Mucosa of descending colon (tissue), 3 donors: ENCODE data around the gene ZSWIM4. TPM values are rescaled to one million over a fixed set of nuclear protein-coding genes. Genes with fewer than 3 reads are reported as not detected.
"Not testable (repeated sequence)": the region's sequence is repeated elsewhere in the genome, so short reads cannot be mapped to it uniquely, and the experiment has no call there.

ENCODE experiments used
- ATAC-seq: fragments of 200-7000 bp; cut with Tn5 transposase; one replicate; pipeline ENCODE4 v1.9.1; 2020; ENCODE audit warnings: mild to moderate bottlenecking, moderate library complexity
- DNase-seq, 3 donors: peaks; one replicate each; pipeline ENCODE4 v3.0.0-alpha.2; 2020
- H3K36me3 ChIP-seq: fragments of 200-600 bp; one replicate; pipeline ENCODE4 v1.8.0; 2021; ENCODE audit warnings: low read depth, mild to moderate bottlenecking
- H3K4me1 ChIP-seq: fragments of 200-600 bp; one replicate; pipeline ENCODE4 v1.8.0; 2021; ENCODE audit warnings: low read depth, mild to moderate bottlenecking
- H3K4me3 ChIP-seq: fragments of 200-600 bp; one replicate; pipeline ENCODE4 v1.8.0; 2021; ENCODE audit warnings: mild to moderate bottlenecking
- H3K9me3 ChIP-seq: fragments of 200-600 bp; one replicate; pipeline ENCODE4 v1.8.0; 2021; ENCODE audit warnings: mild to moderate bottlenecking
- CTCF ChIP-seq: fragments of 200-600 bp; IDR thresholded peaks from one replicate; pipeline ENCODE4 v1.8.0; 2022; ENCODE audit warnings: antibody characterized with exemption, mild to moderate bottlenecking
- intact Hi-C, 2 donors: fragments of 100-400 bp; cut with DNase I in 1 of 2; cut with micrococcal nuclease in 1 of 2; formaldehyde crosslinking; loops; one replicate each; pipeline versions ENCODE4 v1.11.0 to v1.11.1; 2022; cut with DNase I, micrococcal nuclease
- total RNA-seq, 3 donors: library from RNA; stranded (reverse); fragmentation: NEBNext Ultra II Directional in 2 of 3; extraction: Animal tissue kit (Norgen Biotek cat#: 25700) in 2 of 3; gene quantifications; one replicate each; pipeline versions ENCODE4 v1.2.1 to v1.2.4, GENCODE V29; 2021 to 2023
- donor health status: DM: no; HTN: no; CAD: no; lungs with moderate emphysema.
- donor health status: DM: no; HTN: no; CAD: no.
- donor health status: DM: no; HTN: yes; CAD: no.

The ZSWIM4 gene
- total RNA-seq, 3 donors from 2014 or later = 4.1 to 4.6 (median 4.1) TPM

GRCh38 chr19:13770013-13770635 lies 25.1 kb upstream of the ZSWIM4 start:
- H3K4me3 ChIP-seq = no peak overlapping the region
- ATAC-seq (no peak), DNase-seq (no peak)
- H3K4me1 ChIP-seq = peaks cover 11% of the 10 kb centered on the region
- no peak for TF ChIP-seq CTCF
- intact Hi-C loops = no loop called here
- H3K36me3 ChIP-seq = peaks cover 3% of the 10 kb centered on the region
- no peaks in the 10 kb centered on the region for H3K9me3 ChIP-seq

- intact Hi-C loops = no loop called here
- ATAC-seq (peak; percentile 99), DNase-seq (peak; percentile 91 to 95 (median 91))
- peak within 1 kb of the TSS; percentile 80 for H3K4me3 ChIP-seq
- peaks cover 6% of the 10 kb centered on the region for H3K36me3 ChIP-seq
- no peak for TF ChIP-seq CTCF
- H3K9me3 ChIP-seq = no peaks in the 10 kb centered on the region
- H3K4me1 ChIP-seq = peaks cover 14% of the 10 kb centered on the region
Measured at GRCh38 chr19:13774217-13775191, 20.7 kb upstream of the ZSWIM4 start, which contains the start of gene C19orf53. Gene C19orf53 (plus strand): TSS chr19:13774456. CDS start chr19:13774478, 22 bp downstream.

GRCh38 chr19:13778398-13778797 lies 16.8 kb upstream of the ZSWIM4 start:
- peaks cover 6% of the 10 kb centered on the region for H3K36me3 ChIP-seq
- intact Hi-C loops = no loop called here
- no peak for TF ChIP-seq CTCF
- no peak for DNase-seq
- H3K9me3 ChIP-seq = no peaks in the 10 kb centered on the region
- H3K4me1 ChIP-seq = peaks cover 23% of the 10 kb centered on the region
- no peak for ATAC-seq
- H3K4me3 ChIP-seq = no peak overlapping the region

- Histone ChIP-seq H3K9me3 (no peaks in the 10 kb centered on the region), H3K4me3 (no peak overlapping the region), H3K36me3 (peaks cover 6% of the 10 kb centered on the region), H3K4me1 (peaks cover 22% of the 10 kb centered on the region)
- ATAC-seq (no peak), DNase-seq (no peak)
- TF ChIP-seq CTCF = no peak
- intact Hi-C loops = no loop called here
Measured at GRCh38 chr19:13778847-13779246, 16.4 kb upstream of the ZSWIM4 start.

- H3K4me1 ChIP-seq = peaks cover 22% of the 10 kb centered on the region
- intact Hi-C loops = loop anchor here in 1 of 2 donors (5.0 kb wide), 1 partner anchor 83 kb away; no protein-coding TSS in a partner anchor
- not testable (repeated sequence) for DNase-seq, ATAC-seq, H3K9me3 ChIP-seq, H3K4me3 ChIP-seq, H3K36me3 ChIP-seq
Measured at GRCh38 chr19:13779794-13780193, 15.4 kb upstream of the ZSWIM4 start.

GRCh38 chr19:13781547-13781946 lies 13.7 kb upstream of the ZSWIM4 start:
- peak; percentile 66 for ATAC-seq
- Histone ChIP-seq H3K9me3 (no peaks in the 10 kb centered on the region), H3K36me3 (peaks cover 6% of the 10 kb centered on the region), H3K4me3 (no peak overlapping the region), H3K4me1 (peaks cover 19% of the 10 kb centered on the region)
- DNase-seq = peak in 2 of 3 donors; percentile 64 to 77
- intact Hi-C loops = loop anchor here in 1 of 2 donors (5.0 kb wide), 1 partner anchor 81 kb away; no protein-coding TSS in a partner anchor
- no peak for TF ChIP-seq CTCF
